Lower leg skin (tissue), 3 donors: ENCODE results near the gene HOXC12.

Experiments used
- CTCF ChIP-seq, 3 donors: fragments of 450-650 bp; IDR thresholded peaks; one replicate each; pipeline ENCODE4 v1.5.1; 2016; ENCODE audit warnings: antibody characterized with exemption in 3 of 3, mild to moderate bottlenecking in 3 of 3, moderate library complexity in 2 of 3
- POLR2A ChIP-seq, 2 donors: fragments of 450-650 bp; IDR thresholded peaks; one replicate each; pipeline ENCODE4 v1.6.1; 2016 to 2017; ENCODE audit warnings: antibody characterized with exemption in 2 of 2, mild to moderate bottlenecking in 1 of 2, moderate library complexity in 1 of 2

- TF ChIP-seq CTCF (IDR thresholded peaks at IDR 0.05) = no peak
- no peak for TF ChIP-seq POLR2A (IDR thresholded peaks at IDR 0.05)
These were observed 29.4 kb downstream of the HOXC12 start for GRCh38 chr12:53983950-53984572.
